H54 (cell line): ENCODE data around the gene FILIP1.
A peak's percentile ranks its signal among the peaks of the same experiment; 100 is the strongest.
"Not testable (repeated sequence)": the region's sequence is repeated elsewhere in the genome, so short reads cannot be mapped to it uniquely, and the experiment has no call there.

Experiments
- DNase-seq: peaks from one replicate; pipeline ENCODE4 v3.0.0; 2011; ENCODE audit warnings: low spot score, mixed read lengths; ENCODE audit not compliant: insufficient read length
- FAIRE-seq: peaks from 3 replicates; lab custom pipeline; 2011; peaks lifted over from hg19 to GRCh38; lab: Jason Lieb, UNC
- POLR2A ChIP-seq: IDR thresholded peaks from 2 replicates; pipeline ENCODE4 v1.6.1; 2011; ENCODE audit warnings: low read depth, mild to moderate bottlenecking, low read length

Gene FILIP1

GRCh38 chr6:75460681-75461080 lies 32.9 kb downstream of the FILIP1 start:
- TF ChIP-seq POLR2A: no peak
- no peak for DNase-seq

GRCh38 chr6:75458895-75459294 lies 34.7 kb downstream of the FILIP1 start:
- no peak for DNase-seq
- no peak for TF ChIP-seq POLR2A
- no peak for FAIRE-seq

More at GRCh38 chr6:75460681-75461080, 32.9 kb downstream of the FILIP1 start:
- FAIRE-seq: no peak

- TF ChIP-seq POLR2A: no peak
- DNase-seq (no peak), FAIRE-seq (no peak)
Observed at GRCh38 chr6:75450903-75451302, 42.7 kb downstream of the FILIP1 start.

GRCh38 chr6:75449630-75450206 lies 43.9 kb downstream of the FILIP1 start:
- no peak for TF ChIP-seq POLR2A
- FAIRE-seq (no peak), DNase-seq (peak; percentile 12)

GRCh38 chr6:75446241-75446880 lies 47.2 kb downstream of the FILIP1 start:
- no peak for TF ChIP-seq POLR2A
- no peak for FAIRE-seq
- DNase-seq: no peak

- DNase-seq (no peak), FAIRE-seq (no peak)
- no peak for TF ChIP-seq POLR2A
Observed at GRCh38 chr6:75445738-75446137, 47.9 kb downstream of the FILIP1 start.

- no peak for DNase-seq
- no peak for TF ChIP-seq POLR2A
- FAIRE-seq: no peak
Observed at GRCh38 chr6:75444899-75445298, 48.7 kb downstream of the FILIP1 start.

- FAIRE-seq, DNase-seq: not testable (repeated sequence)
Observed at GRCh38 chr6:75441883-75442282, 51.7 kb downstream of the FILIP1 start.

GRCh38 chr6:75441479-75441878 lies 52.1 kb downstream of the FILIP1 start:
- FAIRE-seq, DNase-seq: not testable (repeated sequence)

GRCh38 chr6:75438442-75439116 lies 55.0 kb downstream of the FILIP1 start:
- FAIRE-seq (no peak), DNase-seq (no peak)
- no peak for TF ChIP-seq POLR2A

GRCh38 chr6:75438013-75438431 lies 55.6 kb downstream of the FILIP1 start:
- FAIRE-seq (no peak), DNase-seq (no peak)
- TF ChIP-seq POLR2A: no peak

- DNase-seq: no peak
- TF ChIP-seq POLR2A: no peak
- no peak for FAIRE-seq
Observed at GRCh38 chr6:75437421-75437891, 56.1 kb downstream of the FILIP1 start.

GRCh38 chr6:75436869-75437268 lies 56.7 kb downstream of the FILIP1 start:
- FAIRE-seq (no peak), DNase-seq (no peak)
- no peak for TF ChIP-seq POLR2A

- not testable (repeated sequence) for DNase-seq, FAIRE-seq
Observed at GRCh38 chr6:75432809-75433208, 60.8 kb downstream of the FILIP1 start.

- DNase-seq (no peak), FAIRE-seq (no peak)
- no peak for TF ChIP-seq POLR2A
Observed at GRCh38 chr6:75431379-75431778, 62.2 kb downstream of the FILIP1 start.
